ENCODE measurements around the gene LBX1.

LBX1 gene

DNA sequence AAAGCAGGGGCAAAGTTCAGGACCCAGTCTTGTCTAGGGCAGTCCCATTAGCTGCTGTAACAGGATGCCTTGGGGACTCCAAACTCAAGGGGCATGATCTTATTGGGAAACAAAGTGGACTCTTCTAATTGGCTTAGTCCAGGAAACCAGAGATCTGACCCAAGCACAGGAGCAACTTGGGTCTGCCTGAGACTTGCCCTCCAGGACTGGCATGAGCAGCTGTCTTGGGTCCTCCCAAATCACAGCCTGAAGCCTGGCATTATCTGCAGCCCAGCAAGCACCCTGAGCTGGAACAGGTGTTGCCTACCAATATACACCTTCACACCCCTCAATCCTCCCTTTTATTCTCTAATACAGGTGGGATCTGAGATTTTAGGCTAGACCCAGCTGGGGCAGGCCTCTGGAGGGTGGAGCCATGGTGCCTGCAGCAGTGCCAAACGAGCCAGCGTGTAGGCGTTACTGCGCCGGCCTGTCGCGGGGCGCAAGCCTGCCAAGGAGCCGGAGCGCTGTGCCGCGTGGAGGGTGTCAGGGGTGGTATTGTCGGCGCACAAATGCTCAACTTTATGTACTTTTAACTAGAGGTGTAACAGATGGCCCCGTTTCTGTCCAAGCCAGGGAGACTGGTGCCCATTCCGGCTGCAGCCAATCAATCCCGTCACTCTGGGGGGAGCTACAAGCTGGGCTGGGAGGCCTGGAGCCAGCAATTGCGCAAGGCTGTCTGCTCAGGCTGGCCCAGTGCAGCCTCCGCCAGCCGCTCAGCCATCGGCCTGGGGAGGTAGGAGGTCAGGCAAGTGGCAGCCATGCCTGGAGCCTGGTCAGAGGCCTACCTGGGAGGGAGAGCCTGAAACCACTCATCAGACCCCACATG is 12.8 kb upstream of the LBX1 start:
- no peak for DNase-seq

DNA sequence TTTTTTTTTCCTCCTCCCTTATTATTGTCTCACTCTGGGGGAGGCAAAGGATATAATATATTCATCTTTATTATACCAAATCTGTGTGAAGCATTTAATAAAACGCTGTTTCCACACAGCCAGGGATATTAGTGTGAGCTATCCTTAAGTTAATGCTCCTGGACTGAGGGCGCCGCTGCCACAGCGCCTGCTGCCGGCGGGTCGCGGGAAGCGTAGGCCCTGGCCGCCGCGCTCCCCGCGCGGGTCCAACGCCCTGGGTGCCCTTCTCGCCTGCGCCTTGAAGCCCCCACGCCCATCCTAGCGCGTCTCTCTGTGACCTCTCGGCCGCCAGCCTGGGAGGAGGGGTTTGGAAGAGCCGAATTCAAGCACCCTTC is 9.5 kb upstream of the LBX1 start:
- no peak for DNase-seq

DNA sequence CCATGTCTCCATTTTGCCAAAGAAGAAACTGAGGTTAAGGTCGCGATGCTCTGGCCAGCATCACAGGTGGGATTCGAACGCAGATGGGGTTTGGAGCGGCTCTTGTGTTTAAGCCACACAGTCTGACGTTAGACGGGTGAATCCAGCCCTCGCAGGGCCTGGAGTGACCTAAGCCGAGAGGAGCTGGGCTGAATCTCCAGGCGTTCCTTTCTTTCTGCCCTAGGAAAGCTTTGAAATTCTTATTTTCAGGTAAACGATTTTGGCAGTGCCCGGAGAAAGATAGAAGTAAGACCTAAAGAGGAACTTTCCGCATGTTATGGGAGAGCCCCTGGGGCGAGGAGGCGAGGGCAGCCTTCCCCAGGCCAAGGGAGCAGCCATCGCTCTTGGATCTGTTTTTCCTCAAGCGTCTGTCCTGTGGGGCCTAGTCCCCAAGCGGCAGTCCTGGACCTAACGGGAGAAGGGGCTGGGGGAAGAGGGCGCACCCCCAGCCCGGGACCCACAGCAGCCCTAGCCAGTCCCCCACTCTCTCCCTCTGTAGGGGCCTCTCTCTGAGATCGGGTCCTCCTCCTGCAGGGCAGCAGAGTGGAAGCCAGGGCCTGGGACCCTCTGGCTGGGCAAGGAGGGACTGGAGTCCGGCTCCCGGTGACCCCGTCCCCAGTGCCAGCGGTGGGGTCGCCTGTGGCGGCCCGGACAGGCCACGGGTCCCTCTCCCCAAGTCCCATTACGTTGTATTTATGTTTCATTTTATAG is 8.9 kb upstream of the LBX1 start:
- DNase-seq: no peak

DNA sequence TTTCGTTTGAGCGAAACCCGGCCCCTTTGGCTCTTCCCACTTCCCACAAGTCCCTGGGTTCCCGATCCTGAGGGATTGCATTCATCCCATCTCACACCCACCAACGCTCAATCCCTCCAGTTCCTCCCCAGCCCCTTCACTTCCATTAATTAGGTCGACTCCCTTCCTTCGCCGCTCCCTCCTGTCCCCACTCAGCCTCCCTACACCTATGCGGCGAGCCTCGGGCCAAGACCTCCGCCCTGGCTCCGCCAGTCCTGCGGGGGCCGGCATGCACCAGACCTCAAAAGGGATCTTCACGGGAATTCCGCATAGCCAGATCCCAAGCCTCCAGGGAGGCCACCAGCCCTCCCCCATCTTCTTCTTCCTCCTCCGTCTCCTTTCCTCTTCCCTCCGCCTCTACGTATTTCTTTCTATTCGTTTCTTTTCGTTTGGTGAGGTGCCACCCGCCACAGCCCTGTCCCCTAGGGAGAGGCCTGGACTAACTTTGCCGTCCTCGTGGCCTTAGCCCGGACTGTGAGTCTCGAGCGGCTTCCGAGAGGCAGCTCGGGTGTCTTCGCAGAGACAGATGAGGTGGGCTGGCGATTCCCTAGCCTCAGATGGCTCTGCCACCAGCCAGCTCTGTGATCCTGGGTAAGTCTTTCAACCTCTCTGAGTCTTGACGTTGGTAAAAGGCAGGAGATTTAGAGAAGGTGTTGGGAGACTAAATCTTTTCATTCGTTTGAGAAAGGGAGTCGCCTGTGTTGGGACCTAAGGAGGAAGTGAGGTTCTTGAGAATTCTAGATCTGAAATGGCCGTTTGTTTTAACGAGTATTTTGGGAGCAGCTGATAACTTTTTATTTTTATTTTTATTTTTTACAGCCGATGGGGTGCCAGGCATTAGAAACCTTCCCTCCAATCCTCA is 8.1 kb upstream of the LBX1 start:
- DNase-seq: no peak

DNA sequence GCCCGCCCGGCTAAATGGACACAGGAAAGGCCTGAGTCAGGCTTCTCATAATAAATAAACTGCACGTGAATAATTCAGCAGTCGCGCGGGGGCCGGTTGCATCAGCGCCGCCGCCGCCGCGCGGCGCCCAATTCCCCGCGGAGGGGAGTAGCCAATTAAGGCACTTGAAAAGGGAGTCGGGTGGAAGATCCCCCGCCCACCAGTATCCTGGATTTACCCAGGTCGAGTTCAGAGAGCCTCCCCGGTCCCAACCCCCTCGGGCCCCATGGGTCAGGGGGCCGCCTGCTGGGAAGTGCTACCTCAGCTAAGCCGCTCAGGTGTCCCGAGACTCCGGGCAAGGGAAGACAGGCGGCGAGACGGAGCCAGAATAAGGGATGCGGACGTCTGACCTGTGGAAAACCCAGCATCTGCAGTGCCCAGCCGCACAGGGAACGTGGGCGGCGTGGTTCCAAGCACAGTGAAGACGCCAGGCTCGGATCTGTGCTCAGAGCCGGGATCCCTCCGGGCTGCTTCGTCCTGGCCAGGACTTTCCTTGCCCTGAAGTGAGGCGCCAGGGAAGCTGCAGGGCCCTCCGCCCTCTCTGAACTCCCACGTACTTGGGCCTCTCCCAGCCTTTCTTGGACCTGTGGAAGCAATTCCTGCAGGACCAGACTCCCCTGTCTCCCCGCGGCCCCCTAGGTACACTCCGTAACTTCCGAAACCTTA is 7.3 kb upstream of the LBX1 start:
- DNase-seq: no peak

DNA sequence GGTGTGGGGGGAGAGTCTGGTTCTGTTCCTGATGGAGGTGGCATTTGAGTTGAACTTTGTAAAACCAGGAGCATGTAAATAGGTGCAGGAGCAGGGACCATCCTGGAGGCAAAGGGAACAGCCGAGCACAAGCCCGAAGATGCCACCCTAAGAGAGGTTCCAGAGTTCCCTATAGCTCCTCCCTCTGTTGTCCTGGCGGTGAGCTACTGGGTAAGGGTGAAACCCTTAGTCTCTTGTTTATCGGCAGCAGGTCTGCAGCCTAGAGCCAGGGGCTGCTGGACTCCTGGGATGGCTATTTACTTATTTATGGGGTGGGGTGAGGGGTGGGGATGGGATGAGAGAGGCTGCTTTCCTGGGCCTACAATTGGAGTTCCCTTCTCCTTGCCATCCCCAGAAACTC is 6.5 kb upstream of the LBX1 start:
- DNase-seq: no peak

DNA sequence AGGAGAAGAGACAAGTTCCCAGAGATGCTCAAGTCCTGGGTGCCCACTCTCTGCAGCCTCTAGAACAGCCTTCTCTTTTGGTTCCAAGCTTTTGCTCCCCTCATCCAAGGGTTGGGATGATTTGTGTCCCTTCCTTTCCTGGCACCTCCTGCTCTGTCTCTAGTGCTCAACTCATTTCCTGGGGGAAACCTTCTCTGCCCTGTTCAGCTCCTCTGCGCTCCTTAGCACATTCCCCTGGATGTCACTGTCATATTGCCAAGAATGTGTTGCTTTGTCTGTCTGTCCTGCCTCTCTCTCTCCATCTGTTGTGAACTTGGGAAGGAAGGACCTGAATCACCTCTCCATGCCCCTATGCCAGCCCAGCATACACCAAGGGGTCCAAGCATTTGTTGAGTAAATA is 5.1 kb upstream of the LBX1 start:
- no peak for DNase-seq

GRCh38 chr10:101233863-101234262 is 4.6 kb upstream of the LBX1 start:
- no peak for DNase-seq

DNA sequence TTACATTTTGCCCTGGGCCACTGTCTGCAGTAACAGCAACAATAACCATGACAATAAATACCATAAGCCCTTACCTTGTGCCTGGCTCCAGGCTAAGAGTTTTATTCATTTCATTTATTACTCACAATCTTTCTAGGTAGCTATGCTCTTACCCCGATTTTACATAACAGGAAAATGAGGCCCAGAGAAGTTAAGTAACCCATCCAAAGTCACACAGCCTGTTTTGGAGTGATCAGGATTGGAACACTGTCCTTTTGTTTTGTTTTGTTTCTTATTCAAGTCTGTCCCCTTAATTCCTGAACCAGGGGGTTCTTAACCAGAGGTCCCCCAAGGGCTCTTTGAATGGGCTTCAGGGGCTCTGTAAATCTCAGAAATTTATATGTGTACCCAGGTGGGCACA is 4.2 kb upstream of the LBX1 start:
- no peak for DNase-seq

DNA sequence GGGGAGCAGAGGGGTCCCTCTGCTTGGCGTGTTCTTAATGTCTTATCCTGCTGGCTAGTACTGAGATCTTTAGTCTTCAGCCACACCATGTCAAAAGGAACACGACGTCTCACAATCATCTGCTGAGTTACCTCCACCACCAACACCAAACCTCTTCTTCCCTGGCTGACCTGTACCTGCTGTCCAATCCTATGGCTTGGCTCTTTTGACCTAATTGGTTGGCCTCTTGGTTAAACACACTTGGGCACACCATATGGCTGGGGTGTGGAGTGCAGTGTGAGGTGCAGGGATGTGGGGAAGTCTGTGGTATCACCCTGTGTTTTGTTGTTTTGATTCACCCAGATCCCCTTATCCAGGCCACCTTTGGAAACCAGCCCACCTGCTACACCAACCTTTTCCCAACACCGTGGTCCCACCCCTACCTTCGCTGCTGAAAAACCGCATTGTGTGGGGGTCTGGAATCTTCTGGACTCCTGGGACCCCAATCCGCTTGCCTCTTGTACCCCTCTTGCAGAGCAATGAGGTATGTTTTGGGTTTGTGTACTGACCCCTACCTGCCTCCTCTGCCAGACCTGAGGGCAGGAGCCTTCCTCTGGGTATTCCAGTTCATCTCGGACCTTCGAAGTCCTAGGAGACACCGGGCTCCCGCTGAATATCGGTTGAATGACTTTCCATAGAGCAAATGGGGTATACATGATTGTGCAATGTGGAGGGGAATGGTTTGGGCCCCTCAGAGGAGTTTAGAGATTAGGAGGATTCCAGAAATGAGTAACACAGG is 2.8 kb upstream of the LBX1 start:
- DNase-seq: no peak

GRCh38 chr10:101231092-101231491 is 1.8 kb upstream of the LBX1 start:
- no peak for DNase-seq

DNA sequence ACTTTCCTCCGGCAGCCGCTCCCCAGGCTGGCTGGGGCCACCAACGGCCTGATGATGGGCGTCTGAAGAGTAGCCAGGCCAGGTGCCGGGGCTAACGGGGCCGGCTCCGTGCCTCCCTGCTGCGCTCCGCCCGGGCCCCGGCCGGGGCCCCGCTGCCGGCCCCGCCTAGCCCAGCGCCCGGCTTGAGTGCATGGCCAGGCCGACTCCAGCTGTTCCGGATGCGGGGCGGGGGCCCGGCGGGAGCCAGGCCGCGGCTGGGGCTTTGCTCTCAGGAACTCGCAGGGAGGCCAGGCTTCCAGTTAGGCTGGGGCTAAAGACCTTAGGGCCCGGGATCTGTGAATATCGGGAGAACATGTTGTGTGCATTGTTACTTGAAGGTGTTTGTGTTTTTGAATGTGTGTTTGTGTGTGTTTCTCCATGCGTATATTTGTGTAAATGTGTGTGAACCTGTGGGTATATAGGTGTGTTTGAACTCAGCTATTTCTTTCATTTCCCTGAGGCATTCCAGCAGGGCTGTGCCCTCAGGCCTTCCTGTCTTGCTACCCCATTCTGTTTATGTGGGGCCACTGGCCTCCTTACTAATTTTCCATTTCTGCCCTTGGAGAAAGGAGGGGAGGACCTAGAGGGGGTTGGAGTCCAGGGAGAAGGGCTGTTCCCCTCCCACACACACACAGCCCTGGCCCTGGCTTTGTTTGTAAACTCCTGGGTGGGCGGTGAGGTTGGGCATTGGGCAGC is 1.1 kb upstream of the LBX1 start:
- no peak for DNase-seq

- DNase-seq: no peak
Observed at GRCh38 chr10:101228966-101229265, 347 bp downstream of the LBX1 start.

DNA sequence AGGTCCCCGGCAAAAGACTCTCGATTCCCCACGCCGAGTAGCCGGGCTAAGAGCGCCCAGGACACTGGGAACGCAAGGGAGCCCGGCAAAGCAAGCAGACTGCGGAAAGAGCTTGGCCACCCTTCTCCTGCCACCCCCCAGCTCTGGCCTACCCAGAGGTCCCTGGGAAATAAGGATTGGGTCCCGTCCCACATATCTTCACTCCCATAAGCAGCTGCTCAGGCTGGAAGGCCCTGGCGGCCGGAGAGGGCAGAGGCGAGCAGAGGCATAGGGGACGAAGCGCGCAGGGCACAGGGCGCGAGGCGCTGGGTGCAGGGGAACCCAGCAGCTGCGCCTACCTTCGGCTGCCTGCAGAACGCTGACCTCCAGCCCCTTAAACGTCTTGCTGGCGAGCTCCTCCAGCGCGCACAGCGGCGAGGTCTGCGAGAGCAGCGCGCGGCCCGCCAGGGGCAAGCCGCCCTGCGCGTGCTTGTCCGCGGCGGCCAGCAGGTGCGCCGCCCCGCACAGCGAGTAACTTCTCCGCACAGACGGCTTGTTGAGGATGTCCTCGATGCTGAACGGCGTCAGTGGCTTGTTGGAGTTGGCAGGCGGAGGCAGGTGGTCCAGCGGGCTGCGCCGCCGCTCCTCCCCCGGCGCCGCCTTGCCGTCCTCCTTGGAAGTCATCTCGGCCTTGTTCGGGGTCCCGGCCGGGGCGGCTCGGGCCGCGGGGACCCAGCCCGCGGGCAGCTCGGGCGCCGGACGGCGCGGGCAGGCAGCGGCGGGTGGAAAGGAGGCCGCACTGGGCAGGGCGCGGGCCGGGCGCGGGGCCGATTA is 904 bp downstream of the LBX1 start:
- no peak for DNase-seq

- no peak for DNase-seq
Observed at GRCh38 chr10:101227429-101228152, 1.7 kb downstream of the LBX1 start.

DNA sequence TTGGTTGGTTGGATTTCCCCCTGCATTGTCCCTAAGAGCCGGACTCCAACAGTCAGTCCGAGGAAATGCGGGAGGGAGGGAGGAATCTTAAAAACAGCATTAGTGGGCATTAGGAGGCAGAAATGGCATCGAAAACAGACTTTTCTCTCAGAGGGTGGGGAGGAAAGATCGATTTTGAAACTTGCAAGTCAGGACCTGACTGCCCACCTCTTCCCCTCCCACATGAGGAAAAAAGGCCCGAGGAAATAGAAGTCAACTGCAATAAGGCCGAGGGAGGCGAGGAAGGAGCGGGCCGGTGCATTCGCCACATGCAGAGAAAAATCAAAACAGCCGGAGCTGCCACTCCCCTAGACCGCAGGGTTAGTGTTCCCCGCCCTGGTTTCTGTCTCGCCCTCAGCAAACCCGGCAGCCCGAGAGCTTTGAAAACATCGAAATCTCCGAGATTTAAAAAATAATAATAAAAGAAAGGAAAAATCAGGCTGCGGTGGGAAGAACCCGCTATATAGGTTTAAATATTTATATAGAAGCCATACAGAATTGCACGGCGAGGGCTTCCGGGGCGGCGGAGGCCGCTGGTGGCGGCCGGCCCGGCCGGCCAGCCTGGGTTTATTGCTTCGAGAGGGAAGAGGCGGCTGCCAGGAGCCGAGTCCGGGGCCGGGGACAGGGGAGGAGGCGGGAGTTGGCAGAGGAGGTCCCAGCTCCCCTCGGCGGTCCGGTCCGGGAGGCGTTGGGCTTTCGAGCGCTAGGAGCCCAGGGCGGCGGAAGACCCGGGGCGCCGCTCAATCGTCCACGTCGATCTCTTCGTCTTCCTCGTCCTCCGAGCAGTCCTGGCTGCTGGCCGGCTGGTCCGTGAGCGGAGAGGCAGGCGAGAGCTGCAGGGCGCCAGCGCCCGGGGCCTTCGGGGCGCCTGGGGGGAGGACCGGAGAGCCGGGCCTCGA is 2.5 kb downstream of the LBX1 start:
- DNase-seq: peak; percentile 37

GRCh38 chr10:101225846-101226421 is 3.3 kb downstream of the LBX1 start:
- no peak for DNase-seq
